Ovary (tissue), 3 donors: Measurements from ENCODE around the gene NOL8.

Experiments
- EP300 ChIP-seq: sonication (generic); formaldehyde crosslinking; IDR thresholded peaks from one replicate; pipeline ENCODE4 v1.6.1; 2017; ENCODE audit warnings: antibody characterized with exemption
- POLR2A ChIP-seq: fragments of 450-650 bp; IDR thresholded peaks from one replicate; pipeline ENCODE4 v1.6.1; 2017; ENCODE audit warnings: antibody characterized with exemption, mild to moderate bottlenecking, moderate library complexity
- TF ChIP-seq, protein P1 (sequence below), 3 donors: fragments of 450-650 bp in 2 of 3; fragments of 200-600 bp in 1 of 3; IDR thresholded peaks; one replicate each; pipeline versions ENCODE4 v1.5.1 to v1.8.0; 2016 to 2022; ENCODE audit warnings: antibody characterized with exemption in 3 of 3, mild to moderate bottlenecking in 1 of 3
- donor health status: DM: no; HTN: no; CAD: no.

DNA sequence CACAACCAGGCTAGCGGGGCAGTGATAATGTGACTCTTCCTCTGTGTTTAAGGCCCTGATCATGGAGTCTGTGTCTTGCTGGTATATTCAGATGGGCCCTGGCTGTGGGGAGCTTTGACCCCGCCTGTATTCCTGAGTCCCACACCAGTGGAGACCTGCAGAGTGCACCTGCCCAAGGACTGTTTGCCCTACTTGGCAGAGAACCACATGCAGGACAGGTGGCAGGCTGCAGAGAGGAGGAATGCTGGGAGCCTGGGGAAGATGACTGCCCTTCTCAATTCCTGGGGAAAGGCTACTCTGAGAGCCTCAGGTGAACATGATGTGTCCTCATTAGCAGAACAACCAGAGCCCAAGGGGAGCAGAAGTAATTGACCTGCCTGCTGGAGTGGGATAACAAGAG, 67.8 kb downstream of the NOL8 start:
- TF ChIP-seq EP300 (no peak), POLR2A (no peak)
- TF ChIP-seq, protein P1, sequence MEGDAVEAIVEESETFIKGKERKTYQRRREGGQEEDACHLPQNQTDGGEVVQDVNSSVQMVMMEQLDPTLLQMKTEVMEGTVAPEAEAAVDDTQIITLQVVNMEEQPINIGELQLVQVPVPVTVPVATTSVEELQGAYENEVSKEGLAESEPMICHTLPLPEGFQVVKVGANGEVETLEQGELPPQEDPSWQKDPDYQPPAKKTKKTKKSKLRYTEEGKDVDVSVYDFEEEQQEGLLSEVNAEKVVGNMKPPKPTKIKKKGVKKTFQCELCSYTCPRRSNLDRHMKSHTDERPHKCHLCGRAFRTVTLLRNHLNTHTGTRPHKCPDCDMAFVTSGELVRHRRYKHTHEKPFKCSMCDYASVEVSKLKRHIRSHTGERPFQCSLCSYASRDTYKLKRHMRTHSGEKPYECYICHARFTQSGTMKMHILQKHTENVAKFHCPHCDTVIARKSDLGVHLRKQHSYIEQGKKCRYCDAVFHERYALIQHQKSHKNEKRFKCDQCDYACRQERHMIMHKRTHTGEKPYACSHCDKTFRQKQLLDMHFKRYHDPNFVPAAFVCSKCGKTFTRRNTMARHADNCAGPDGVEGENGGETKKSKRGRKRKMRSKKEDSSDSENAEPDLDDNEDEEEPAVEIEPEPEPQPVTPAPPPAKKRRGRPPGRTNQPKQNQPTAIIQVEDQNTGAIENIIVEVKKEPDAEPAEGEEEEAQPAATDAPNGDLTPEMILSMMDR (IDR thresholded peaks at IDR 0.05) = no peak
